Measurements from ENCODE around the gene ZNF443. TPM values are rescaled to one million over a fixed set of nuclear protein-coding genes. Genes with fewer than 3 reads are reported as not detected.
"Not testable (repeated sequence)": the region's sequence is repeated elsewhere in the genome, so short reads cannot be mapped to it uniquely, and the experiment has no call there.

Gene ZNF443
- total RNA-seq, result 1 to 10 TPM; 2.9 to 7.6 (median 5.0) TPM

DNA sequence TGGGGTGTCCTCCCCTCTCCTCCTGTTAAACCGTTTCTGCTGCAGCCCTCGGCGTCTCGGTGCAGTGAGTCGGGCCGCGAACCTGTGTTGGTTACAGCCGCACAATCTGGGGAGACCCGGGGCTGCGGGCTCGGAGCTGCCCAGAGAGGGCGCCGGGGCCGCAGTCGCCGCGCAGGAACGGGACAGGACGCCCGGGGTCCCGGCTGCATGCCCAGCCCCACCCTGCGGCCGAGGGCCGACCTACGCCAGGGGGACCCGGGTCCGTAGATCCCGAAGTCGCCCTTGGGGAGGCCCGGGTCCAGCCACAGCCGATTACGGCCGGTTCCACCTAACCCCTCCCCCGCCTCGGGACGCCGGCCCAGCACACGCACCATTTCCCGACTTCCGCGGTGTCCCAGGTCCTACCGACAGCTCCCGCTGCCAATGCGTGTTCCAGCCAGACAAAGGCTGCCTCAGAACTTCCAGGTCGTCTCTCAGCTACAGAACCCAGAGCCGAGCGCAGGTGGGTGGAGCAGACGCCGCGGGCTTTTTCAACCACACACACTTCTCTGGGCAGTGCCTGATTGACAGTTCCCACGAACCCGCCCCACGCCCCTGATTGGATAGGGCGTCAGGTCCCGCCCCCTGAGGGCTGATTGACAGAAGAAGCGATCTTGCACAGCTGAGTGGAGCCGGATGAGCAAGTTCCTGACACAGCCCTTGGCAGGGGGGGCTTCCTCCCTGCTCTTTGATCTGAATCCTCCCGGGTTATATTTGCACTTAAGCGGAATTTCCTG, at the start of gene ZNF443:
ZNF443 (minus strand) TSS at position 481 of the 776 bp plus-strand sequence; CDS start at position 374, 107 bp downstream.
- WGBS, result under 1% methylated on average over 18 of the region's 59 CpGs
- Histone ChIP-seq H3K9me3 (peaks cover 4% of the 10 kb centered on the region), H3K4me1 (peaks cover 11% of the 10 kb centered on the region), H3K27me3 (no peaks in the 10 kb centered on the region), H3K4me3 (peak within 1 kb of the TSS; percentile 65), H3K27ac (peak within 1 kb of the TSS; percentile 73), H3K36me3 (no peaks in the 10 kb centered on the region)
- DNase-seq (ENCODE audit: low spot score in 2 of 2), result peak; percentile 99
- no peak for TF ChIP-seq EP300 (IDR thresholded peaks at IDR 0.05)
- TF ChIP-seq POLR2A (IDR thresholded peaks at IDR 0.05), result no peak
- no peak for TF ChIP-seq POLR2AphosphoS5 (IDR thresholded peaks at IDR 0.05)
- TF ChIP-seq, protein P1, sequence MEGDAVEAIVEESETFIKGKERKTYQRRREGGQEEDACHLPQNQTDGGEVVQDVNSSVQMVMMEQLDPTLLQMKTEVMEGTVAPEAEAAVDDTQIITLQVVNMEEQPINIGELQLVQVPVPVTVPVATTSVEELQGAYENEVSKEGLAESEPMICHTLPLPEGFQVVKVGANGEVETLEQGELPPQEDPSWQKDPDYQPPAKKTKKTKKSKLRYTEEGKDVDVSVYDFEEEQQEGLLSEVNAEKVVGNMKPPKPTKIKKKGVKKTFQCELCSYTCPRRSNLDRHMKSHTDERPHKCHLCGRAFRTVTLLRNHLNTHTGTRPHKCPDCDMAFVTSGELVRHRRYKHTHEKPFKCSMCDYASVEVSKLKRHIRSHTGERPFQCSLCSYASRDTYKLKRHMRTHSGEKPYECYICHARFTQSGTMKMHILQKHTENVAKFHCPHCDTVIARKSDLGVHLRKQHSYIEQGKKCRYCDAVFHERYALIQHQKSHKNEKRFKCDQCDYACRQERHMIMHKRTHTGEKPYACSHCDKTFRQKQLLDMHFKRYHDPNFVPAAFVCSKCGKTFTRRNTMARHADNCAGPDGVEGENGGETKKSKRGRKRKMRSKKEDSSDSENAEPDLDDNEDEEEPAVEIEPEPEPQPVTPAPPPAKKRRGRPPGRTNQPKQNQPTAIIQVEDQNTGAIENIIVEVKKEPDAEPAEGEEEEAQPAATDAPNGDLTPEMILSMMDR (IDR thresholded peaks at IDR 0.05), result no peak

DNA sequence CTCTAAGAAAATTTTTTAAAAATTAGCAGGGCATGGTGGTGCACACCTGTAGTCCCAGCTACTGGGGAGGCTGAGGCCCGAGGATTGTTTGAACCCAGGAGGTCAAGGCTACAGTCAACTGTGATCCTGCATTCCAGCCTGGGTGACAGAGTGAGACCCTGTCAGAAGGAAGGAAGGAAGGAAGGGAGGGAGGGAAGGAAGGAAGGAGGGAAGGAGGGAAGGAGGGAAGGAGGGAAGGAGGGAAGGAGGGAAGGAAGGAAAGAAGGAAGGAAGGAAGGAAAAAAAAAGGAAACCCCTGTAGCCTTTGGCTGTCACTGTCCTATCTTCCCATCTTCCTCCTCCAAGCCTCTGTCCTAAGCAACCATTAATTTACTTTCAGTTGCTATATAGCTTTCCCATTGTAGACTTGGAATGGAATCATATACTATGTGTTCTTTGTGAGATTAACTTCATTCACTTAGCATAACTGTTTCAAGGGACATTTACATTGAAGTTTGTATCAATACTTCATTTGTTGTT, 45.5 kb upstream of the ZNF443 start:
- H3K9me3 ChIP-seq; DNase-seq (ENCODE audit: low spot score in 2 of 2); H3K36me3 ChIP-seq; H3K27ac ChIP-seq; H3K4me3 ChIP-seq; H3K27me3 ChIP-seq: not testable (repeated sequence)
- peaks cover 12% of the 10 kb centered on the region for H3K4me1 ChIP-seq
- WGBS, result 93% methylated on average over 1 of the region's 1 CpG

GRCh38 chr19:12485571-12485970, 44.8 kb upstream of the ZNF443 start:
- DNase-seq (ENCODE audit: low spot score in 2 of 2), result no peak
- Histone ChIP-seq H3K9me3 (no peaks in the 10 kb centered on the region), H3K27ac (no peak overlapping the region), H3K4me3 (no peak overlapping the region), H3K27me3 (no peaks in the 10 kb centered on the region), H3K4me1 (peaks cover 12% of the 10 kb centered on the region), H3K36me3 (no peaks in the 10 kb centered on the region)
- whole genome bisulfite sequencing, result 87% methylated on average over 3 of the region's 3 CpGs
- TF ChIP-seq, protein P1 (IDR thresholded peaks at IDR 0.05), result no peak
- TF ChIP-seq POLR2AphosphoS5 (IDR thresholded peaks at IDR 0.05) (no peak), EP300 (IDR thresholded peaks at IDR 0.05) (no peak), POLR2A (IDR thresholded peaks at IDR 0.05) (no peak)

DNA sequence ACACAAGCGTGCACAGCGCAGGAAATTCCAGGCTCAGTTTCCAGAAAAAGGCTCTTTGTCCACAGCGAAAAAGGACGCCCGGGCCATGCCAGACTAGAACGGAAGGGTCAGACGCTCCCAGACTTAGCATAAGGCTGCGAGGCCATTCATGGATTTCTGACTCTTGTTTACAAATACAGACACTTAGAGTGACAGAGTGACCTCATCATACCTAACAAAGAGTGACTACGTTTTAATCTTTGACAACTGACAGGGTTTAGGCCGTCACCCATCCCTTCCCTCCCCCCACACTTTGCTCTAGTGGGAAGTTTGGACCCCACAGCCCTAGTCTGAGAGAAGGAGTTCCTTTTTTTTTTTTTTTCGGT, 44.2 kb upstream of the ZNF443 start:
- Histone ChIP-seq H3K4me1 (peaks cover 12% of the 10 kb centered on the region), H3K36me3 (no peaks in the 10 kb centered on the region), H3K9me3 (no peaks in the 10 kb centered on the region), H3K27ac (peak overlapping the region; percentile 2), H3K4me3 (peak overlapping the region; percentile 89), H3K27me3 (no peaks in the 10 kb centered on the region)
- no peak for TF ChIP-seq POLR2A (IDR thresholded peaks at IDR 0.05)
- DNase-seq (ENCODE audit: low spot score in 2 of 2), result no peak
- 3% methylated on average over 11 of the region's 11 CpGs for WGBS

GRCh38 chr19:12484371-12485051, 43.7 kb upstream of the ZNF443 start, which contains the start of gene ZNF709:
Gene ZNF709 (minus strand): TSS chr19:12484816. CDS start chr19:12484657, 159 bp downstream.
- Histone ChIP-seq H3K36me3 (no peaks in the 10 kb centered on the region), H3K4me1 (peaks cover 12% of the 10 kb centered on the region), H3K27me3 (no peaks in the 10 kb centered on the region), H3K9me3 (no peaks in the 10 kb centered on the region), H3K27ac (peak within 1 kb of the TSS; percentile 2), H3K4me3 (peak within 1 kb of the TSS; percentile 89)
- TF ChIP-seq POLR2A (IDR thresholded peaks at IDR 0.05) (no peak), EP300 (IDR thresholded peaks at IDR 0.05) (no peak), POLR2AphosphoS5 (IDR thresholded peaks at IDR 0.05) (no peak)
- TF ChIP-seq, protein P1 (IDR thresholded peaks at IDR 0.05), result no peak
- DNase-seq (ENCODE audit: low spot score in 2 of 2), result peak; percentile 92 to 94
- WGBS, result 0% methylated on average over 25 of the region's 53 CpGs

- Histone ChIP-seq H3K4me3 (peak overlapping the region; percentile 89), H3K27me3 (no peaks in the 10 kb centered on the region), H3K4me1 (peaks cover 12% of the 10 kb centered on the region), H3K9me3 (no peaks in the 10 kb centered on the region), H3K36me3 (no peaks in the 10 kb centered on the region), H3K27ac (peak overlapping the region; percentile 2)
- 2% methylated on average over 10 of the region's 13 CpGs for WGBS
- no peak for DNase-seq (ENCODE audit: low spot score in 2 of 2)
- TF ChIP-seq, protein P1 (IDR thresholded peaks at IDR 0.05), result no peak
- TF ChIP-seq EP300 (IDR thresholded peaks at IDR 0.05) (no peak), POLR2AphosphoS5 (IDR thresholded peaks at IDR 0.05) (no peak), POLR2A (IDR thresholded peaks at IDR 0.05) (no peak)
Measured at GRCh38 chr19:12484011-12484370, 43.2 kb upstream of the ZNF443 start.
